ENCODE results near the gene FXYD5.
A peak's percentile ranks its signal among the peaks of the same experiment; 100 is the strongest.
"Not testable (repeated sequence)": the region's sequence is repeated elsewhere in the genome, so short reads cannot be mapped to it uniquely, and the experiment has no call there.

Gene FXYD5

GRCh38 chr19:35119578-35120155, 34.9 kb upstream of the FXYD5 start:
- no peak for DNase-seq (ENCODE audit: low read depth in 2 of 2)

DNA sequence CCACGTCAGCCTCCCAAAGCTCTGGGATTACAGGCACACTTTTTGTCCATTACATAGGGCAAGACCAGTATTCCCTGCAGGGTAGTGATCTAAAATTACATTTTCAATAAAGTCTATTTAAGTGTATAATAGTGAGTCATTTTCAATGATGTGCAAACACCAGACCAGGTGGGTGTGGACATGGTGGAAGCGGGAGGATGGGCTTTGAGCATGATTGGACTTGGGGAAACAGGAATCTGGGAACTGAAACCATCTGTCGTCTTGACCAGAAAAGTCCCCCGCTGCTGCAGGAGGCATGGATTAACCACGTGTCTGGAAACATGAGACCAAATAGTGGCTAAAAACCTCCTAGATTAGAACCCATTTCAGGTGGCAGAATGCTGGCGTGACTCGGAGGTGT, 34.0 kb upstream of the FXYD5 start:
- no peak for DNase-seq (ENCODE audit: low read depth in 2 of 2)

DNA sequence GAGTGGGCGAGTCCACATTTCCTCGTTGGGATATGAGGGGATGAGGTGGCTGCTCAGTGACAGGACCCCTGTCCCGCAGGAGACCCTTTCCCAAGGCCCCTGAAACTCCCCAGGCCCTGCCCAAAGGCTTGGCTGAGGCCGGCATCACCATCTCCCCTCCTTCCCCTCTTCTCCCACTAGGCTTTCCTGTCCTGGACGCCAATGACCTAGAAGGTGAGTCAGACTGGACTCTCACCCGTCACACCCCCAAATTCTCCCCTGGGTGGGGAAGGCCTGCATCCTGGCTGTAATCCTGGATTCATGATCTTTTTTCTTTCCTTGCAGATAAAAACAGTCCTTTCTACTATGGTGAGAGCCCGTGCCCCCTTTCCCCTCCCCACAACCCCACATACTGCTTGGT, 33.6 kb upstream of the FXYD5 start:
- no peak for DNase-seq (ENCODE audit: low read depth in 2 of 2)

GRCh38 chr19:35122687-35123551, 31.6 kb upstream of the FXYD5 start:
- no peak for DNase-seq (ENCODE audit: low read depth in 2 of 2)

DNA sequence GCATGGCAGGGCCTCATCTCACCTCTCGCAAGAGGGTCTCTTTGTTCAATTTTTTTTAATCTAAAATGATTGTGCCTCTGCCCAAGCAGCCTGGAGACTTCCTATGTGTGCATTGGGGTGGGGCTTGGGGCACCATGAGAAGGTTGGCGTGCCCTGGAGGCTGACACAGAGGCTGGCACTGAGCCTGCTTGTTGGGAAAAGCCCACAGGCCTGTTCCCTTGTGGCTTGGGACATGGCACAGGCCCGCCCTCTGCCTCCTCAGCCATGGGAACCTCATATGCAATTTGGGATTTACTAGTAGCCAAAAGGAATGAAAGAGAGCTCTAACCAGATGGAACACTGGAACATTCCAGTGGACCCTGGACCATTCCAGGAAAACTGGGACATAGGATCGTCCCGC, 31.0 kb upstream of the FXYD5 start:
- DNase-seq (ENCODE audit: low read depth in 2 of 2), result no peak

- peak; percentile 79 to 81 for DNase-seq (ENCODE audit: low read depth in 2 of 2)
These were observed 30.2 kb upstream of the FXYD5 start for GRCh38 chr19:35124098-35125060.

- DNase-seq (ENCODE audit: low read depth in 2 of 2), result no peak
These were observed 29.2 kb upstream of the FXYD5 start for GRCh38 chr19:35125270-35125717.

DNA sequence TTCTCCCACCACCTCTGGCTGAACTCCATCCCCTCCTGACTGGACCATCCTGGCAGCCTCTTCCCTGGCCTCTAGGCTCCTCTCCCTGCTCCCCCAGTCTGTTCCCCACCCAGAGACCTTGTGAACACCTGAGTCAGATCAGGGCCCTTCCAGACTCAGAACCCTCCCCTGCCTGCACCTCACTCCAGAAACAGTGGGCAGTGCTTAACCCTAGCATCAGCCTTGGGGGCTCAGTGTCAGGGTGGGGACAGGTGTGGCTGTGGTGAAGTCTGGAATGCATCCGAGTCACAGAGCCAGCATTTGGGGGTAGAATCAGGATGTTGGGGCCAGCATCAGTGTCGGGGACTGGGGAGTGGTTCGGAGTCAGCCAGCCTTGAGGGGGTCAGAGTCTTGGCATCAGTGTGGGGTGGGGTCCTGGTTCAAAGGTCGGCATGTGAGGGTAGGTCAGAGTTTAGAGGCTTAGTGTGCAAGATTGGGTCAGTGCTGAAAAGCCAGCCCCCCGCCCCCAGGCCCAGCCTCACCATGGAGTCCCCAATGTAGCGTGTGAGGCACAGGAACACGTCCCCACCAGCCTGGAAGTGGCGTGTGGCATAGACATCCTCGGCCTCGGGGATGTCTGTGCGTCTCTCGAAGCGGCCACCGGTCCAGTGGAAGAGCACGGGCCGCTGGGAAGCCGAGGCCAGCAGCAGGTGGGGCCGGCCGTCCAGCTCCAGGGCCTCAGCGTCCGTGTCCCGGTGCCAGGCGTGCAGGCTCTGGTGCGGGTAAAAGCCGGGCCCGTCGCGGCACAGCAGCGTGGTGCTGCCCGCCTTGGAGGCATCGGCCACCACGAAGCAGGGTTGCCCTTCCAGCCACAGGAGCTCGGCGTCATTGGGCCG, 28.5 kb upstream of the FXYD5 start:
- DNase-seq (ENCODE audit: low read depth in 2 of 2), result no peak

DNA sequence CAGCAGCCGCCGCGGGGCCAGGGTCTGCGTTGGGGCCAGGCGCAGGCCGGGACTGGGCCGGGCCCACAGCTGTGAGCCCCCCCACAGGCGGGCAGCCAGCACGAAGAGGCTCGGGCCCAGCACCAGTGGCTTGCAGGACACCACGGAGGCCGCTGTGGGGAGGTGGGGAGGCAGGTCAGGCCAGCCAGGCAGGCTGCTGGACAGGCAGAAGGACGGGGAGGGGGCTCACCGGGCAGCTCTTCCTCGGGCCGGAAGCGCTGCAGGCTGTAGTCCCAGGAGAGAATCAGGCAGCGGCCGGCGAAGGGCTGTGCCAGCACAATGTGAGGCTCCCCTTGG, 27.9 kb upstream of the FXYD5 start:
- no peak for DNase-seq (ENCODE audit: low read depth in 2 of 2)

- no peak for DNase-seq (ENCODE audit: low read depth in 2 of 2)
These were observed 26.7 kb upstream of the FXYD5 start for GRCh38 chr19:35127871-35128270.

GRCh38 chr19:35128398-35129057, 26.0 kb upstream of the FXYD5 start:
- no peak for DNase-seq (ENCODE audit: low read depth in 2 of 2)

GRCh38 chr19:35129724-35130274, 24.7 kb upstream of the FXYD5 start:
- DNase-seq (ENCODE audit: low read depth in 2 of 2), result not testable (repeated sequence)

DNA sequence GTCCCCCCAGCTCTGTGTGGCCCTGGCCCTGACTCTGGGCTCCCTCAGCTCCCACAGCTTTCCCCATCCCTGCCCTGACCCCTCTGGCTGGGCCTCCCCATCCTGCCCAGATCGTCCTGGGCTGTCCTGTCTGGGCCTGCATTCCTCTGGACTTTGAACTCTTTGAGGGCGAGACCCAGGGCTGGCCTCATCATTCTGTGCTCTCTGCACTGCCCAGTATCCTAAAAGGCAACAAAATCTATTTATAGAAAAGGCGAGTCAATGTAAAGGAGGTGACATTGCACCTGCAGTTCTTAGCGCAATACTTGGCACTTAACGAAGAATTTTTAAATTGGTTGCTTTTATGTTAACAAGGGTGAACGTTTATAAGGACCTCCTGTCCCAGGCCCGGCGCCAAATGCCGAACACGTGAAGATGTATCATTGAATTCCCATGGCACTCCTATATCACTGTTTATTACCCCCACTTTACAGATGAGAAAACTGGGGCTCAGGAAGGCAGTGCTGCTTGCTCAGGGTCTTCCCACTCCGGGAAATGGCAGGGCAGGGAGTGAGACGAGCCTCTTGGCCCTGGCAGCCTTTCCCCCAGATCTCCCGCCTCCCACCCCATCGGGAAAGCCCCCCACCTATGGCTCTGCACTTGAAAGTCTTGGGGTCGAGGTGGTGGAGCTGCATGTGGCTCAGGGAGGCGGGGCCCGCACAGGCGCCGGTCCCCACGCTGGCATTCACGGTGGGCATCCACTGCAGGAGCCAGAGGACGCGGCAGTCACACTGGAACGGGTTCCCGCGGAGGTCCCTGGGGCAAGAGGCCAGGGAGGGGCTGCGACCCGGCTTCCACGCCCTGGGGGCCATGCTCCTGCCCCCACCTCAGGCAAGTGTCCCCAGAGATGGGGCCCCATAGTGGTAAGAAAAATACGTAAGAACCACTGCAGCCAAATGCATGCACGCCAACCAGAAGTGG, 23.5 kb upstream of the FXYD5 start:
- DNase-seq (ENCODE audit: low read depth in 2 of 2), result no peak

GRCh38 chr19:35132254-35132653, 22.3 kb upstream of the FXYD5 start:
- DNase-seq (ENCODE audit: low read depth in 2 of 2), result no peak

- no peak for DNase-seq (ENCODE audit: low read depth in 2 of 2)
These were observed 20.7 kb upstream of the FXYD5 start for GRCh38 chr19:35133826-35134225.

DNA sequence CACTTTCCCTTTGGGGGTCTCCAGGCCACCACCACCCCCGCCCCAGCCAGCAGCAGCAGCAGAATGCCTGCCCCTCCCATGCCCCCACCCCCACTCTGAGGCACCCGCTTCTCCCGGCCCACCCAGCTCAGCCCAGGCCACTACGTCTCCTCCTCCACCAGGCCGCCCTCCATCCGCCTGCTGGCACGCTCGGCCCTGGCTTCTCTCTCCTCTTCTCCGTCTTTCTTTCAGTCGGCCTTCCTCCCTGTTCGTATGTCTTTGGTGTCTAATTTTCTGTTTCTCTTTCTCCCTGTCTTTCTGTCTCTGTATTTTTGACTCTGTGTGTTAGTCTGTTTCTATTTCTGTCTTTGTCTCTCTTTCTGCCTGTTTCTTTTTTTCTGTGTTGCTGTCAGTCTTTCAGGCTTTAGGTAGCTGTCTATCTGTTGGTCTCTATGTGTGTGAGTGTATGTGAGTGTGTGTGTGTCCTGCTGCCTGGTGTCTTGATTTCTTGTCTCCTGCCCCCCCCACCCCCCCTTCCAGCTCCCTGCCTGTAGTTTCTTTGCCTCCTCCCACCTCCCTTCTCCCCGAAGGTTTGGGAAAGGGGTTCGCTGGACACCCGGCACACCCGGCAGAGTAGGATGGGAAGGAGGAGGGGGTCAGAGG, 19.8 kb upstream of the FXYD5 start, which contains the start of gene LGI4:
LGI4 (minus strand) TSS at position 459 of the 642 bp plus-strand sequence; CDS start at position 80, 379 bp downstream.
- no peak for DNase-seq (ENCODE audit: low read depth in 2 of 2)

GRCh38 chr19:35135389-35135909, 19.1 kb upstream of the FXYD5 start:
- peak; percentile 53 to 60 for DNase-seq (ENCODE audit: low read depth in 2 of 2)

- DNase-seq (ENCODE audit: low read depth in 2 of 2), result no peak
These were observed 18.3 kb upstream of the FXYD5 start for GRCh38 chr19:35136231-35136630.
